SJCRH30 (cell line): Measurements from ENCODE around the gene SNED1. TPM values are rescaled to one million over a fixed set of nuclear protein-coding genes. Genes with fewer than 3 reads are reported as not detected.
"Not testable (repeated sequence)": the region's sequence is repeated elsewhere in the genome, so short reads cannot be mapped to it uniquely, and the experiment has no call there.

Experiments used
- DNase-seq, 2 experiments: peaks; one replicate each; pipeline ENCODE4 v3.0.0-alpha.2; 2015 to 2020
- H3K27ac ChIP-seq: fragments of 250-450 bp; sonication (Bioruptor Pico); 2 replicates; pipeline ENCODE4 v1.5.1; 2020; ENCODE audit warnings: mild to moderate bottlenecking, moderate library complexity
- H3K27me3 ChIP-seq: fragments of 250-450 bp; sonication (Bioruptor Pico); 2 replicates; pipeline ENCODE4 v1.5.1; 2020; ENCODE audit warnings: mild to moderate bottlenecking, moderate library complexity
- H3K36me3 ChIP-seq: fragments of 250-450 bp; sonication (Bioruptor Pico); 2 replicates; pipeline ENCODE4 v1.5.1; 2020; ENCODE audit warnings: mild to moderate bottlenecking, moderate library complexity
- H3K4me1 ChIP-seq: fragments of 250-450 bp; sonication (Bioruptor Pico); 2 replicates; pipeline ENCODE4 v1.5.1; 2020; ENCODE audit warnings: mild to moderate bottlenecking, moderate library complexity
- H3K4me3 ChIP-seq: fragments of 250-450 bp; sonication (Bioruptor Pico); 2 replicates; pipeline ENCODE4 v1.5.1; 2020; ENCODE audit warnings: mild to moderate bottlenecking, moderate library complexity
- H3K9me3 ChIP-seq: fragments of 250-450 bp; sonication (Bioruptor Pico); replicated peaks from 2 replicates; pipeline ENCODE4 v1.5.1; 2020; ENCODE audit warnings: mild to moderate bottlenecking, moderate library complexity
- total RNA-seq: library from RNA; depleted of rRNA; stranded (reverse); fragments of >200 nt; shearing (Covaris generic); gene quantifications from 2 replicates; pipeline ENCODE4 v1.2.3, GENCODE V29; 2014

Gene SNED1
- total RNA-seq, 1 experiment from 2014 or later, result 28.4 TPM

GRCh38 chr2:240965296-240965904, 33.0 kb upstream of the SNED1 start:
- no peaks in the 10 kb centered on the region for H3K36me3 ChIP-seq

GRCh38 chr2:240965905-240966456, 32.4 kb upstream of the SNED1 start:
- Histone ChIP-seq H3K27me3 (no peaks in the 10 kb centered on the region), H3K27ac (no peak overlapping the region), H3K9me3 (no peaks in the 10 kb centered on the region), H3K36me3 (no peaks in the 10 kb centered on the region), H3K4me3 (no peak overlapping the region), H3K4me1 (peaks cover 4% of the 10 kb centered on the region)
- no peak for DNase-seq

More at GRCh38 chr2:240965296-240965904, 33.0 kb upstream of the SNED1 start:
- no peak for DNase-seq
- H3K9me3 ChIP-seq, result no peaks in the 10 kb centered on the region
- no peaks in the 10 kb centered on the region for H3K27me3 ChIP-seq
- H3K4me3 ChIP-seq, result no peak overlapping the region
- no peak overlapping the region for H3K27ac ChIP-seq
- H3K4me1 ChIP-seq, result peaks cover 7% of the 10 kb centered on the region

- H3K9me3 ChIP-seq, result no peaks in the 10 kb centered on the region
- H3K4me1 ChIP-seq, result no peaks in the 10 kb centered on the region
- H3K27ac ChIP-seq, result no peak overlapping the region
- no peak for DNase-seq
- H3K4me3 ChIP-seq, result no peak overlapping the region
- no peaks in the 10 kb centered on the region for H3K27me3 ChIP-seq
- no peaks in the 10 kb centered on the region for H3K36me3 ChIP-seq
Measured at GRCh38 chr2:240966457-240966905, 31.9 kb upstream of the SNED1 start.

GRCh38 chr2:240966906-240967680, 31.3 kb upstream of the SNED1 start:
- Histone ChIP-seq H3K4me1 (no peaks in the 10 kb centered on the region), H3K27me3 (no peaks in the 10 kb centered on the region), H3K36me3 (no peaks in the 10 kb centered on the region), H3K27ac (no peak overlapping the region), H3K4me3 (no peak overlapping the region), H3K9me3 (no peaks in the 10 kb centered on the region)
- no peak for DNase-seq

- H3K27me3 ChIP-seq, result no peaks in the 10 kb centered on the region
Measured at GRCh38 chr2:240967681-240968621, 30.5 kb upstream of the SNED1 start.

GRCh38 chr2:240968731-240969624, 29.4 kb upstream of the SNED1 start:
- Histone ChIP-seq H3K4me1 (no peaks in the 10 kb centered on the region), H3K36me3 (no peaks in the 10 kb centered on the region), H3K27me3 (no peaks in the 10 kb centered on the region), H3K4me3 (no peak overlapping the region), H3K27ac (no peak overlapping the region), H3K9me3 (peaks cover 3% of the 10 kb centered on the region; the same call in 1 of the 2 replicates)
- no peak for DNase-seq

More at GRCh38 chr2:240967681-240968621, 30.5 kb upstream of the SNED1 start:
- Histone ChIP-seq H3K4me3 (no peak overlapping the region), H3K27ac (no peak overlapping the region), H3K9me3 (no peaks in the 10 kb centered on the region), H3K36me3 (no peaks in the 10 kb centered on the region), H3K4me1 (no peaks in the 10 kb centered on the region)
- DNase-seq, result no peak

- no peaks in the 10 kb centered on the region for H3K27me3 ChIP-seq
- no peak overlapping the region for H3K4me3 ChIP-seq
- H3K4me1 ChIP-seq, result 0 out of 2 replicates have a peak, but pooled peaks cover 2% of the 10 kb centered on the region
- H3K27ac ChIP-seq, result no peak overlapping the region
- no peak for DNase-seq
- H3K36me3 ChIP-seq, result no peaks in the 10 kb centered on the region
- H3K9me3 ChIP-seq, result peaks cover 6% of the 10 kb centered on the region; the same call in 1 of the 2 replicates
Measured at GRCh38 chr2:240970104-240970503, 28.3 kb upstream of the SNED1 start.

- Histone ChIP-seq H3K4me3 (no peak overlapping the region), H3K36me3 (no peaks in the 10 kb centered on the region), H3K9me3 (peaks cover 6% of the 10 kb centered on the region; the same call in 1 of the 2 replicates), H3K27ac (no peak overlapping the region), H3K4me1 (0 out of 2 replicates have a peak, but pooled peaks cover 2% of the 10 kb centered on the region), H3K27me3 (no peaks in the 10 kb centered on the region)
- DNase-seq, result no peak
Measured at GRCh38 chr2:240970816-240971215, 27.6 kb upstream of the SNED1 start.

GRCh38 chr2:240972201-240972600, 26.2 kb upstream of the SNED1 start:
- Histone ChIP-seq H3K36me3 (no peaks in the 10 kb centered on the region), H3K4me1 (0 out of 2 replicates have a peak, but pooled peaks cover 2% of the 10 kb centered on the region), H3K27ac (no peak overlapping the region), H3K4me3 (no peak overlapping the region), H3K9me3 (peaks cover 6% of the 10 kb centered on the region; the same call in 1 of the 2 replicates), H3K27me3 (no peaks in the 10 kb centered on the region)
- DNase-seq, result no peak

GRCh38 chr2:240972636-240973521, 25.5 kb upstream of the SNED1 start:
- no peak for DNase-seq
- H3K27ac ChIP-seq, result no peak overlapping the region
- H3K4me1 ChIP-seq, result 0 out of 2 replicates have a peak, but pooled peaks cover 2% of the 10 kb centered on the region

GRCh38 chr2:240974771-240975572, 23.4 kb upstream of the SNED1 start:
- Histone ChIP-seq H3K4me3 (no peak overlapping the region), H3K36me3 (no peaks in the 10 kb centered on the region), H3K9me3 (peaks cover 6% of the 10 kb centered on the region; the same call in 1 of the 2 replicates), H3K27me3 (no peaks in the 10 kb centered on the region), H3K4me1 (0 out of 2 replicates have a peak, but pooled peaks cover 2% of the 10 kb centered on the region), H3K27ac (no peak overlapping the region)
- DNase-seq, result no peak

More at GRCh38 chr2:240972636-240973521, 25.5 kb upstream of the SNED1 start:
- H3K9me3 ChIP-seq, result peaks cover 6% of the 10 kb centered on the region; the same call in 1 of the 2 replicates
- H3K27me3 ChIP-seq, result no peaks in the 10 kb centered on the region
- no peaks in the 10 kb centered on the region for H3K36me3 ChIP-seq
- no peak overlapping the region for H3K4me3 ChIP-seq

- DNase-seq, H3K4me1 ChIP-seq, H3K9me3 ChIP-seq, H3K4me3 ChIP-seq, H3K27ac ChIP-seq, H3K27me3 ChIP-seq, H3K36me3 ChIP-seq: not testable (repeated sequence)
Measured at GRCh38 chr2:240975903-240976302, 22.5 kb upstream of the SNED1 start.
